Measurements from ENCODE around the gene GRIP2.

- no peak for TF ChIP-seq CTCF (IDR thresholded peaks at IDR 0.05 in 8 of 11, conservative IDR thresholded peaks at IDR 0.05 in 3 of 11)
- no peak for TF ChIP-seq POLR2A (IDR thresholded peaks at IDR 0.05)
Measured at GRCh38 chr3:14536837-14537589, 3.1 kb downstream of the GRIP2 start.

Data from spleen (tissue), 7 donors.